Liver (tissue), 3 donors: ENCODE results near the gene EML6.

Experiments used
- CTCF ChIP-seq: fragments of 150-350 bp; IDR thresholded peaks from 2 replicates; pipeline ENCODE4 v1.5.1; 2017; ENCODE audit warnings: improper control_type of control experiment, low read depth, low read length; ENCODE audit not compliant: missing input control
- NR2F2 ChIP-seq: IDR thresholded peaks from 2 replicates; pipeline ENCODE4 v1.6.1; 2016; ENCODE audit warnings: antibody characterized with exemption
- REST ChIP-seq: IDR thresholded peaks from 2 replicates; pipeline ENCODE4 v1.6.1; 2016; ENCODE audit warnings: antibody characterized with exemption, mild to moderate bottlenecking
- YY1 ChIP-seq: IDR thresholded peaks from 2 replicates; pipeline ENCODE4 v1.6.1; 2016; ENCODE audit warnings: antibody characterized with exemption, mild to moderate bottlenecking
- donor health status: healthy.
- donor health status: healthy.

GRCh38 chr2:54979321-54980044, 256.0 kb downstream of the EML6 start:
- no peak for TF ChIP-seq YY1
- TF ChIP-seq CTCF, result no peak
- no peak for TF ChIP-seq REST
- no peak for TF ChIP-seq NR2F2
